ENCODE results near the gene LAMA4.

The LAMA4 gene

DNA sequence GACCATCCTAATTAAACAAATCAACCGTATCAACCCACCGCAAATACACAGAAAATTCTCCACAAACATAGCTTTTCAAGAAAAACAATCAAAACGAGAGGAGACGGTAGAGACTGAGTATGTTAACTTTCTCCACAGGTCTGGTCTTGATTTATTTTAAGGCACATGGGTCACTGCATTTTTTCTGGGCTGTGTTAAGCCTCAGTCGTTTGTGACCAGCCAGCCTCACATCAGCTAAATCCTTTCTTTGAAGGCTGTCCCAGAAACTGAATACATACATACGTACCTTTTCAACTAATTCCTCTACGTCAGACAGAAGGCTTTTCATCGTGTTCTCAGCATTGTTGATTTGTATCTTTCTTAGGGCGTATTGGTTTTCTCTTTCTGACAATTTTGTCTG lies 69.4 kb downstream of the LAMA4 start:
- DNase-seq (ENCODE audit: low spot score) = no peak

DNA sequence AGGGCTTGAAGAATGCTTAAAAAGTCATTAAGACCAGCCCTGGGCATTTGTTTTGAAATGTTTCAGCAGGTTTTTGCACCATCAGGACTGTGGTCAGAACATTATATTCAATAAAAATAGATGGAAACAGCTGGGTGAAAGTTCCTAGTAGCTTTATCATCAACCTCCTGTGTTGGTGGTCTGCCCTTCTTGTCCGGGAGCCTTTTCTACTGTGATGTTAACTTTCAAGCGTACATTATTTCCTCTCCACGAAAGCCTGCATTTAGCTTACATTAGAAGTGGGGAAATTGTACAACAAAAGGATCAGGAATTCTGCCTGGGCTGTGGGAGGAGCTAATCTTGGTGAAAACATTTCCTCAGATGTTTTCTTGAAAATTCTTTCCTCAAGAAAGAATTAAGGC lies 71.1 kb downstream of the LAMA4 start:
- DNase-seq (ENCODE audit: low spot score) = no peak

DNA sequence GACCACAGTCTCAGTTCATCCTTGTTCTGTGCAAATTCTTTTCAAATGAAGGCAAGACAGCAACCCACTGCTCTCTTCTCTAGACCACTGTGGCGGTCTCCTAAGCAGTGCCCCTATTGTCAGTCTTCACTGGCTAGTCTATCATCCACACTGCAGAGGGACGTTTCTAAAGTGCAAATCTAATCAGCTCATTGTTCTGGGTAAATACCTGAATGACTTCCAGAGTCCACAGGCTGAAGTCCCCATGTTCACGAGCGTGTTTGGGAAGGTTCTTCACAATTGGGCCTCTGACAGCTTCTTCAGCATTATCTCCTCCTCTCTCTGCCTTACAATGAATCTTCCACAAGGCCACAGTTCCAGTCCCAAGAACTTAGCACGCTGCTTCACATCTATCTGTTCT lies 73.2 kb downstream of the LAMA4 start:
- DNase-seq (ENCODE audit: low spot score) = no peak

GRCh38 chr6:112180095-112180820 lies 74.1 kb downstream of the LAMA4 start:
- peak; percentile 46 for DNase-seq (ENCODE audit: low spot score)

GRCh38 chr6:112179631-112180030 lies 74.7 kb downstream of the LAMA4 start:
- DNase-seq (ENCODE audit: low spot score) = no peak

DNA sequence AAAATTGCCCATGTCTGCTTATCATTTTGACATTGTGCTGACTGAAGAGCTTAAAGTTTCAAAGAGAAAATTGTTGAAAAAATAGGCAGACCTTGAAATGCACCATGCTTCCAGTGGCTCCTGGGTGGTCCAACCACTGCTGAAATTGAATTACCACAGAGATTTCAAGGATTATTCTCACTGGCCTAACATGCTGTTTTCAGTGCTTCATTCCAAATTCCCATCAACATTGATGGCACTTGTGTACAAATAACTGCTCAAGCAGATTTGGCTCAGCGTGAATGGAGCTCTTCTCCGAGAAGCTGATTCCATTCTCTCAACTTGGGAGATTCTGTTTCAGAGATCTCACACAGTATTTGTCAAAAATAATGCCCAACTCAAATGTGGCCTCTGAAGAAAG lies 75.5 kb downstream of the LAMA4 start:
- no peak for DNase-seq (ENCODE audit: low spot score)

DNA sequence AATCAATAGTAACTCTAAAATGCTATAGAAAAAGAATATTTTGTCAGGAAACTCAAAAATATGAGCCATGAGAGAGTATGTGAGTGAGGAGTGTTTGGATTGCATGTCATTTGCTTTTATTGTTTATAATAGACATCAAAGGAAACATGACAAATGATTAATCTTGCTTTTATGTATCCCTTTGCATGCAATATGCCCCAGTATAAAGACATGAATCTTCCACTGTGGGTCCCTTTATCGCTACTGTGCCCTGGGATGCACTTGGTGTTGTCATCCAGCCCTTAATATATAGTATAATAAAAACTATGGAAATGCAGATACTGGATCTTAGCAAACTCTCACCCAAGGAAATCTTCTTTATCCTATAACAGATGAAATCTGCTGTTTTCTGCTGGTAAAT lies 77.3 kb downstream of the LAMA4 start:
- no peak for DNase-seq (ENCODE audit: low spot score)

DNA sequence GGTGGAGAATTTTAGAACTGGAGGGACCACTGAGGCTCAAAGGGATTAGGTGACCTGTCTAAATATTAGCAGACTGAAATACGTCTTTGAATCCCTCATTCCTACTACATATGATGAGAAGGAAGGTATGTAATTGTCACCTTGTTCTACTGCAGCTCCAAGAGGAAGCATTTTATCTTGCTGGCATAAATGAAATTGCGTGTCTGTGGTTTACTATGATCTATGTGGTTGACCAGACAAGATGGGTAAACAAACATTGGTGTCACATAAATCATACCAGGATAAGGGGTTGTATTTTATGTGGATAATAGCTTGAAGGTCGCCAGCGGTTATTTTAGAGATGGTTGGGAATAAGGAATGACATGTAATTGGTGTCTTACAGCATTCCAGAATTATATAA lies 78.2 kb downstream of the LAMA4 start:
- DNase-seq (ENCODE audit: low spot score) = no peak

- no peak for DNase-seq (ENCODE audit: low spot score)
These were observed 81.1 kb downstream of the LAMA4 start for GRCh38 chr6:112173221-112173804.

DNA sequence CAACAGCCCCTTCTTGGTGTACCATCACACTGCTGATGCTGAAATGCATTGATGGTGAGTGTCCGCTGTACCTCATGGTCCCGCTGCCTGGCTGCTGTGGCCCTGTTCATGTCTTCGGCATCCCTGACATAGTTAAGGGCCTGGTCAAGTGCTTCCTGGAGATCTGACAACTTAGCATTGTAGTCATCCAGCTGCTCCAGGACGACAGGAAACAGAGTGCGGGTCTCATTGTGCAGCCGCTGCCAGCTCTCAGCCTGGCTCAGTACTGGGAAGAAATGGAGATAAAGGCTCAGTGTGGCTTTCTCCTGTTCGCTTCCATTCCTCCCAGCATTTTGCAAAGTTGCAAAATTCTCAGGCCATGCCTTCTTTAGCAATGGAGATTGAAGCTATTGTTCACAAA lies 81.8 kb downstream of the LAMA4 start:
- DNase-seq (ENCODE audit: low spot score) = no peak

DNA sequence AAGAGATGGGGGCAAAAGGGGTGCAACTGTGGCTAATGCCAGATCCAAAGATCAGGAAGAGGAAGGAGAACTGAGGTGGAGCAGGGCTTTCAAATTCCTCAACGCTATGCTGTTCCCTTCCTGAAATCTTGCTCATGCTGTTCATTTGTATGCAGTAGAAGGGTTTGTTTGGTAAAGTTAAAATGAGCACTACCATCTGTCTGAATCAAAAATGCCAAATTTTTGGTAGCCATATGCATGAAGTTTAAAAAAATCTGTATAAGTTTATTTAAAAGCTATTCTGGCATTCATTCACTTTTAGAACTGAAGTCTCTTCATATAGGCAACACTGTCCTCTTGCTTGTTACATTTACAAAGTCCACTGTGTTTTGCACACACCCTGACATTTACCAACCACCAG lies 84.8 kb downstream of the LAMA4 start:
- DNase-seq (ENCODE audit: low spot score) = no peak

DNA sequence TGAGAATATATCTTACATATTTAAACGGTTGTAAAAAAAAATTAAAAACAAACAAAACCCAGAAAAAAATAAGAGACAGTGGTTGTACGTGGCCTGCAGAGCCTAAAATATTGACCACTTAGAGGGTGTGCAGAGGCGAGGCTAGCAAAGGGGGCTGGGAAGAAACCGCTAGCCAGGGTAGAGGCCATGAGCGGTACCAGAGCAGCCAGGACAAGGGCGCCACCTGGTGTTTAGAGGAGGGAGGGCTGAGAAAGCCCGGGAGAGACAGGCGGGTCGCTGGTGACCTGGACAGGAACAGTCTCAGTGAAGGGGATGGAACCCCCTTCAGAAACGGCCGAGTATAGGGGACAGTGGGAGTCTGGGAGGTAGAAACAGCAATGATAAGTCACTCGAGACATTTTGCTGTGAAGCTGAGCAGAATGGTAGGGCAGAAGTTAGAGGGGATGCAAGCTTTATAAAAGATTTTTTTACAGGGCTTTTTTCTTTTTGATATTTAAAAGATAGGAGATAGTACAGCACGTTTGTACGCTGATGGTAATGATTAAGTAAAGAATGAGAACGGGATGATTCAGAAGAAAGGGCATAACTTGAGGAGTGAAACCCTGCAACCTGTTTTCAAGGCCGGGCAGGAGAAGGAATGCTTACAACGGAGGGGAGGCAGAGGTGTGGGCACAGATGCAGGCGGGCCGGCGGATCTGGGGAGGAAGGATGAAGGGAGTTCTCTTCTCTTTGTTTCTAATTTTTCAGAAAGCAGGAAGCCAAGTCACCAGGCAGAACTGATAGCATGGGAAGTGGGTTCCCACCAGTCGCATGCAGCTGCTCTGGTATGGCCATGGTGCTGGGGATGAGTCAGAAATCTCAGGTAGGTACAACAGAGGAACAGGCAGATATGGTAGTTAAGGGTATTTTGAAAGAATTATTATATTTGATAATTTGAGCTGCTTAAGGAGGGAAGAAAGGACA lies 90.8 kb downstream of the LAMA4 start:
- peak; percentile 61 for DNase-seq (ENCODE audit: low spot score)

DNA sequence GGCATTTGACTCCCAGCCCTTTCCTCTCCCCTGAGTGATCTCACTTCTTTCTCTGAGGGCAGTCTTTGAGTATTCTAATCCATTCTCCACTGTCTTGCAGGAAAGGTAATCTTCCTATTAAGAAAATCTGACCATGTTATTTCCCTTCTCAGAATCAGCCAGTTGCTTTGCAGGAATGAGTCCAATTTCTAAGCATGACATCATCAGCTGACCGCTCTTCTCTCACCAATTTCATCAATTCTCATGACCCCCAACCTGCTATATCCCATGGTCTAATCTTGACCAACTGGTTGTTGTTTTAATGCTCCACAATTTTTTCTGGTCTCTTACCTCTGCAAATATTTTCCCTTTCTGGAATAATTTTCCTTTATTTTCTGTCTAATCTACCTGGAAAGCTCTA lies 93.6 kb downstream of the LAMA4 start:
- DNase-seq (ENCODE audit: low spot score) = no peak

DNA sequence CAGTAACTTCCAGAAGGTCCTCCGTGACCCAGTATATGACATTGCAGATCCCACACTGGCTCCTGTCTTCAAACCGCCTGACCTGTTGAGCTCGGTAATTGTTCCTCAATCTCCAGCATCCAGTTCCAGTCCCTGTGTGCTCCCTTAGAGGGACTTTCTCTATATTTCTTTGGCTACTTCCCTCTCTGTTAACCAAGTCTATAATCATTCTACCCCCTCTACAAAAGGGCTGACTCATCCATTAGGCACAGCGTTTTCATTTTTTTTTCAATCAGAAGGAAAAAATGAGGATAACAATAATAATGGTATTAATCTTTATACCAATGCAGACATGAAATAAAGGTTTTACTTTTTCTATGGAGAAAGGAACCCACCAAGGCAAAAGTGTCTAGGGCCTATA lies 97.7 kb downstream of the LAMA4 start:
- DNase-seq (ENCODE audit: low spot score) = no peak

DNA sequence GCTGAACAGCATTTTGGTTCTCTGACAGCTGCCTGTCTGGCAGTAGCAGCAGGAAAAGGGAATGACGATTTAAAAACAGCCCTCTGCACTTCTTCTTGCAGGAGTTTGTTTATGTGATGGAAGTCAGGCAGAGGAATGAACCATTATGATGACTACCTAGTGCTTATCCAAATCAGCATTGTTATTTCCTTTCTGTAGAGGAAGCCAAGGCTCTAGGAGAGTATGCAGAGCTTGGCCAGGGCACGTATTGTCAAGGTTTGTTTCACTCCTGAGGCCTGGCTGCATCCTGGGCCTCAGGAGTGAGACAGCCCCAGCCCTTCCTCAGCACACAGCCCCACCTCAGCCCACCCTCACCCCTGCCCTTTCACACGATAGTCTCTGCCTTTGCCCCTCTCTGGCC lies 98.5 kb downstream of the LAMA4 start:
- no peak for DNase-seq (ENCODE audit: low spot score)

GRCh38 chr6:112154711-112155110 lies 99.7 kb downstream of the LAMA4 start:
- no peak for DNase-seq (ENCODE audit: low spot score)

DNA sequence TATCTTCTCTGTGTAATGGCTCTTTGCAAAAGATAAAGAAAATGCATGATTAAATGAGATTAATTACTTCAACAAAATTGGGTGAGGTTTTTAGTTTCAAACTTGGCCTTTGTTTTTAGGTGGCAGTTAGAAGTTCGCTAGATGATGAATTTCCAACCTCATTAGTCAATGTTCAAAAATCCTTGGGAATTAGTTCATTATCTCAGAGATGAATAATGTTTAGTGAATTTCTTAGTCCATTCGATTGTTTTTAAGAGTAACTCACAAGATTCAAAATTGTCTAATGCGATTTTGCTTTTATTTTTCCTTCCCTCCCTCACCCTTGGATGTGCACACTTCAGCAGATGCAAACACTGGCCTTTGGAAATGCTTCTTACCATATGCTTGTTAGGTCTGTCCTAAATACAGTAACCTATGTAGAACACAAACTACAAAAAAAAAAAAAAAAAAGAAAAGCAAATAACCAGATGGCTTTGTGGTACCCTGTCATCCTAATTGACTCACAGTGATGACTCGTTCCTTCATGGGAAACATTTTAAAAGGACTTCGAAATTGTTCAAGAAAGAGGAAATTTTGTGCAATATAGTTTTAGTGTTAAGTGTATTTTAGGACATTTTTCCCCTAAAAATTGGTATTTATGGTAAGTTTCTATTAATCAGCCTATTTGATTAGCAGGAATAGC lies 100.3 kb downstream of the LAMA4 start:
- peak; percentile 55 for DNase-seq (ENCODE audit: low spot score)

DNA sequence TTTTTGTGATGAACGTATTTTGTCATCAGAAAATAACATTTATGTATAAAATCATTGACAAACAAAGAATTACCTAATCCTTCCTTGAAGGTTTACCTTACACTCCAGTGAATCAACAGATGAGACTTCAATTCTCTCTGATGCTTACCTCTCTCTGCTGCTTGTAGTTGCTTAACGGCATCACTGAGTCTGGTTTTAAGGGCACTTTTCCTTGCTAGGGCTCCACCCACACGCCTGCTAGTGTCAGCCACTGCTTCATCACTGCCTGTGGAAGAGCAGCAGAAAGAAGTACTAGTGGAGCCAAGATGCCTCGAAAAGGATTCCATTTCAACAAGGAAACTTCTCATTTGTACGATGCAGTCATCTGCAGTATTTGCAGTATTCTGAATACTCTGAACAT lies 104.0 kb downstream of the LAMA4 start:
- peak; percentile 37 for DNase-seq (ENCODE audit: low spot score)

DNA sequence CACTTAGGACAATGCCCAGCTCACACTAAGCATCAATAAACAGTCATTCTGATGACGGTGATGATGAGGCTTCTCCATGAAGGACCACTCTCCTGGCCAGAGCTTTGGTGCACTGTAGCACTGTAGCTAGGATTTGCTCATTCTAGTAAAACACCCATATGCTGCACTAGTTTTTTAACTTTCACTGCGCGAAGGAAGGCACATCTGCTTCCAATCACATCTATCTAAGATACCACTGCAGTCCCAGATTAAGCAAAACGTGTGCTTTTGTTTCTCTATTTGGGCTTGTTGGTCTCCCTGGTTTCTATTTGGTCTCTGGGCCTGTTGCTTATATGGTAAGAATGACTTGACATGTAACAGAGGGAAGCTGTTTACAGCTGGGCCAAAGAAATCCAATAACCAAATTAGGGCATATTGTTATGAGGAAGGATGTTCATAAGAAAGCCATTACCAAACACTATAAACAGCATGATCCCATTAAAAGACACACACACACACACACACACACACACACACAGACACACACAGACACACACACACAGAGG lies 104.6 kb downstream of the LAMA4 start:
- peak; percentile 44 for DNase-seq (ENCODE audit: low spot score)

DNA sequence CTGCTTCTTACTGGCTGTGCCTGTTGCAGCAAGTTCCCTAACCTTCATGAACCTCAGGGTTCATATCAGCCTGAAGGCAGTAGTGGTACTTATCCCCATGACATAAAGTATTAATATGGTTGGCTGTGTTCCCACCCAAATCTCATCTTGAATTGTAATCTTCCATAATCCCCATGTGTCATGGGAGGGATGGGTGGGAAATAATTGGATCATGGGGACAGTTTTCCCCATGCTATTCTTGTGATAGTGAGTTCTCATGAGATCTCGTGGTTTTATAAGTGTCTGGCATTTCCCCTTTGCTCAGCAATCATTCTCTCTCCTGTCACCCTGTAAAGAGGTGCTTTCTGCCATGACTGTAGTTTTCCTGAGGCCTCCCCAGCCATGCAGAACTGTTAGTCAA lies 105.1 kb downstream of the LAMA4 start:
- no peak for DNase-seq (ENCODE audit: low spot score)

DNA sequence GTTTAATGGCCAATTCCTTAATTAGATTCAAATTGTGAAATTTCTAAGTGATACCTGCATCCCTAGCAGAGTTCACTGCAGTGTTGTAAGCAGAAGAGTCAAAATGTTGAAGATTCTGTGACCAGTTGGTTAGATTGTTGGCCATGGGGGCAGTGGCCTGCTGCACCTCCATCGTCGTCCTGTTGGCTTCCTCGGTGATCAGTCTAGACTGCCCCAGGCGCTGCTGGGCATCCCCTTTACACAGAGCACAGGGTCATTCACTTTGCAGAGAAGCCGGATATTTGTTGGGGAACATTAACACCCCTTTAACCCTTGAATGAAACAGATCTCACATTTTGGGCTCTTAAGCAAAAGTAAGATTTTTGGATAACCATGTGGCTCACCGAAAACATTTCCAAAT lies 106.3 kb downstream of the LAMA4 start:
- DNase-seq (ENCODE audit: low spot score) = no peak

- no peak for DNase-seq (ENCODE audit: low spot score)
These were observed 109.2 kb downstream of the LAMA4 start for GRCh38 chr6:112145080-112145573.

Measured in AG20443 (cell line).